K562 (cell line): ENCODE data around the gene ZSCAN12. TPM values are rescaled to one million over a fixed set of nuclear protein-coding genes. Genes with fewer than 3 reads are reported as not detected.

ENCODE experiments used
- C11orf30 ChIP-seq: fragments of 450-650 bp; IDR thresholded peaks from 2 replicates; pipeline ENCODE4 v1.6.1; 2016; ENCODE audit warnings: low read depth, mild to moderate bottlenecking
- CHCHD3 ChIP-seq: fragments of 250-450 bp; sonication (Bioruptor Pico); IDR thresholded peaks from 2 replicates; pipeline ENCODE4 v2.1.2; 2022; ENCODE audit warnings: mild to moderate bottlenecking
- ETS1 ChIP-seq: conservative IDR thresholded peaks from 2 replicates; pipeline ENCODE4 v1.6.1; 2011; ENCODE audit warnings: low read depth, mild to moderate bottlenecking, low read length; ENCODE audit not compliant: control insufficient read depth
- FOXK1 ChIP-seq: sonication (generic); formaldehyde crosslinking; IDR thresholded peaks from 2 replicates; pipeline ENCODE4 v1.8.0; 2022; ENCODE audit warnings: missing genetic modification reagents, mild to moderate bottlenecking, borderline replicate concordance
- GTF2B ChIP-seq: IDR thresholded peaks from 2 replicates; pipeline ENCODE4 v1.6.1; 2011; ENCODE audit not compliant: insufficient read length; ENCODE audit errors: extremely low read depth
- HNRNPLL ChIP-seq: fragments of 200-400 bp; formaldehyde crosslinking; IDR thresholded peaks from 2 replicates; pipeline ENCODE4 v1.6.1; 2017; ENCODE audit warnings: low read length, low read depth, mild to moderate bottlenecking; ENCODE audit not compliant: poor library complexity, severe bottlenecking
- KDM5B ChIP-seq: fragments of 200-600 bp; sonication (generic); IDR thresholded peaks from 2 replicates; pipeline ENCODE4 v1.6.1; 2012; ENCODE audit warnings: low read depth, mild to moderate bottlenecking, moderate library complexity, low read length, control low read depth, inconsistent platforms; ENCODE audit not compliant: insufficient replicate concordance
- LARP7 ChIP-seq: fragments of 450-650 bp; IDR thresholded peaks from 2 replicates; pipeline ENCODE4 v1.6.1; 2016
- MNT ChIP-seq, 2 experiments: fragments of 450-650 bp; conservative IDR thresholded peaks; 2 replicates each; pipeline ENCODE4 v1.6.1; 2017; ENCODE audit warnings: mild to moderate bottlenecking in 2 of 2, moderate library complexity in 2 of 2
- OTX1 ChIP-seq: fragments of 450-650 bp; formaldehyde crosslinking; IDR thresholded peaks from 2 replicates; pipeline ENCODE4 v1.4.0; 2022; ENCODE audit warnings: mild to moderate bottlenecking
- POLR2AphosphoS5 ChIP-seq: IDR thresholded peaks from 2 replicates; pipeline ENCODE4 v1.6.1; 2011; ENCODE audit warnings: mild to moderate bottlenecking, low read depth, low read length, moderate library complexity; ENCODE audit not compliant: control insufficient read depth, insufficient read depth
- RBFOX2 ChIP-seq: fragments of 200-400 bp; formaldehyde crosslinking; IDR thresholded peaks from 2 replicates; pipeline ENCODE4 v1.6.1; 2017; ENCODE audit warnings: low read depth, mild to moderate bottlenecking, low read length, moderate library complexity
- RFX7 ChIP-seq: fragments of 250-450 bp; sonication (Bioruptor Pico); IDR thresholded peaks from 2 replicates; pipeline ENCODE4 v1.5.1; 2021; ENCODE audit warnings: mild to moderate bottlenecking
- RREB1 ChIP-seq: fragments of 250-450 bp; sonication (Bioruptor Pico); IDR thresholded peaks from 2 replicates; pipeline ENCODE4 v1.4.0; 2020
- TFAP4 ChIP-seq: sonication (generic); formaldehyde crosslinking; IDR thresholded peaks from 2 replicates; pipeline ENCODE4 v1.8.0; 2022; ENCODE audit warnings: missing genetic modification reagents, mild to moderate bottlenecking, moderate library complexity, borderline replicate concordance
- polyA plus RNA-seq, 8 experiments: library from polyadenylated mRNA; depleted of rRNA in 4 of 8; stranded (reverse) in 5 of 8; unstranded in 3 of 8; fragments of >200 nt; fragmentation: Nextera tagmentation in 2 of 8; fragmentation: Illumina TruSeq in 1 of 8; extraction: Ambion mirVana in 2 of 8; extraction: Trizol in 1 of 8; gene quantifications; 2 replicates each; pipeline versions ENCODE4 v1.2.1 to v1.2.3, GENCODE V29; 2011 to 2014; ENCODE audit warnings: inconsistent platforms in 1 of 8, missing spikeins in 1 of 8
- total RNA-seq, 7 experiments: library from RNA; depleted of rRNA in 6 of 7; stranded (reverse); fragments of >200 nt in 6 of 7; fragmentation: Illumina TruSeq in 2 of 7; extraction: Trizol in 2 of 7; gene quantifications; 2 replicates each; pipeline versions ENCODE4 v1.2.1 to v1.2.3, GENCODE V29; 2011 to 2021; ENCODE audit warnings: low replicate concordance in 1 of 7

Gene ZSCAN12
- total and polyA plus RNA-seq, 9 of the 15 experiments (the other 6 are each of a cell fraction or from before 2014, with no cell fraction given): 2.5 to 19.6 (median 12.5) TPM

GRCh38 chr6:28335564-28336283 is 63.8 kb downstream of the ZSCAN12 start, which contains the start of gene ZSCAN31 (continued):
- TF ChIP-seq ETS1 (peak; percentile 84; the same call in 1 of the 2 replicates), C11orf30 (peak; percentile 91), LARP7 (no peak), POLR2AphosphoS5 (peak; percentile 87), KDM5B (peak; percentile 86), RREB1 (CRISPR knock-in tag) (peak; percentile 27; the same call in 1 of the 2 replicates), RFX7 (CRISPR knock-in tag) (peak; percentile 4; the same call in 1 of the 2 replicates), FOXK1 (peak; percentile 91; the same call in 1 of the 2 replicates), OTX1 (CRISPR knock-in tag) (peak; percentile 84; the same call in 1 of the 2 replicates), RBFOX2 (peak; percentile 97), MNT (conservative IDR thresholded peaks at IDR 0.05) (peak in 1 of 2 experiments; percentile 22; a peak in 1 of 4 replicates), CHCHD3 (CRISPR knock-in tag) (0 out of 2 replicates have a peak, but pooled peaks have one; percentile 22), TFAP4 (peak; percentile 80), HNRNPLL (peak; percentile 58), GTF2B (peak; percentile 30)
